ENCODE results near the gene PTPRD. TPM values are rescaled to one million over a fixed set of nuclear protein-coding genes. Genes with fewer than 3 reads are reported as not detected.

The PTPRD gene
- polyA plus RNA-seq, 1 donor = 145 TPM

DNA sequence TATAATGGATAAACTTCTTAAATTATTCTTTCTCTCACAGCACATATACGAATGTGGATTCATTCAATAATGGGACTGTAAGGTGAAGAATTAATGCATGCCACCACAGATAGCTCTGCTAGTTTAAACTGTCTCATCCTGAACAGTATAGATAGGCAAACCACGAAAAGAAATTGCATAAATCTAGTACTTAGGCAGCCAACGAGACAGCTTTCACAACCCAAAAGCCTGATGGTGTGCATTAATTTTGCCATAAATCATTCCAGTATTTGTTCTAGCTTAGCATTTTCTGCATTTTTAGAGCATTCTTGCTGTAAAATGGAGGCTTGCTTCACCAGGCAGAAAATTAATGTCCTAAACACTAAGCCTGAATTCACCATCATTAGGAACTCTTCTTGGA is 1979.0 kb downstream of the PTPRD start:
- DNase-seq = no peak

DNA sequence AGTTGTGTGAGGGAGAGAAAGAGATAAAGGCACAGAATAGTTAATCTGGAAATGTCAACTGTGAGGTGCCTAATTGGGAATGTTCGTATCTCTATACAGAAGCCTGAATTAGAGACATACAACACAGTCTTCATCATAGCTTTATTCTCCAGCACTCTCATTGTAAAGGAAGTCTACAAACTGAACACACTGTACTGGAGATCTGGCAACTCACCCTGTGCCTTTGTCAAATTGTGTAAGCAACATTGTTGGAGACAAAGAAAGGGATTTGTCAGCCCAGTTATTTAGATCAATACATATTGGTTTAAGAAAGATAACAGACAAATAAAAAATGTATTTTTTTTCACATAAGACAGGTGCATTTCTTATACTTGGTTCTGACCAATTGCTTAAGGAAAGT is 1980.3 kb downstream of the PTPRD start:
- DNase-seq = no peak

DNA sequence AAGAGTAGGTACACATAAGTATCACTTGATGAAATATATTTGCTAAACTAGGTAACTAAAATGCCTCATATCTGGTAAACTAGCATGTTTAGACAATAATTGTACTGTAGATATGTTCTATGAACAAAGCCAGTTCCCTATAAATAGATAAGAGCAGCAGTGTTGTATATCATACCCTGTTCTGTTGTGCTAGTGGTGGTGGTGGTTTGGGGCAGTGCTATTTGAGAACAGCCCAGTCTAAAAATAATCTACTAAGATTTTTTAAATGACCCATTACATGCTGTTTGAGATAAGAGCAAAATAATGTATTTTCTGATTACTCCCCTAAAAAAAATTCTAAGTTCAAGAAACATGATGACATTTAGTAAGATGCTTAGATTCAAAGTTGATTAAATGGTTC is 1984.0 kb downstream of the PTPRD start:
- no peak for DNase-seq

DNA sequence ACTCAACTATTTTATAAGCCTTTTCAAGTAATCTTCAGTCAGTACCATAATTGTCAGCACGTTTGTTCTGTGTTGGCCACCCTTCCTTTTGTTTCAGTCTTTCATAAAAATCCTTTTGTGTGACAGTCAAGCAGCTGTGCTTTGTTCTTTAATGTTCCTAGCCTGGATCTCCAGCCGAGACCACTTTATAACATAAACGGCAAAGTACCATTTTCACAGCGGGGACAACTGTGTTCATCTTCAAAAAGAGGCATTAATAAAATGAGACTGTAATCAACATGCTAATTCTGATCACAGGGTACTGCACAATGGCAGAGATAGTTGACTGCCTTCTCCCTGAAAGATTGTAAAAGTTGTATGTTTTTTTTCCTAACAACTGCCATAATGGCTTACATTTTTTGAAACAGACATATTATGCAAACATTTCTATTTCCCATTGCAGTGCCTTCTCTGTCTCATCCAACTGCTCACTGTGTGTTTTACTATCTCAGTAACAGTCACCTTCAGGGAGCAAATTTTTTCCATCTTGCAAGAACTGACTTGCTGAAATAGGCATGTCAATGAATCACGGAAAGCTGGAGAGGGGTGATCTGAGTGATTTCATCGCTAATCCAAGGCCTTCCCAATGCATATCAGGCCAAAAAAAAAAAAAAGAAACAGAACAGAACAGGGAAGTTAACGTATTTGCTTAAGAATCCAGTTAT is 1984.7 kb downstream of the PTPRD start:
- DNase-seq = no peak

DNA sequence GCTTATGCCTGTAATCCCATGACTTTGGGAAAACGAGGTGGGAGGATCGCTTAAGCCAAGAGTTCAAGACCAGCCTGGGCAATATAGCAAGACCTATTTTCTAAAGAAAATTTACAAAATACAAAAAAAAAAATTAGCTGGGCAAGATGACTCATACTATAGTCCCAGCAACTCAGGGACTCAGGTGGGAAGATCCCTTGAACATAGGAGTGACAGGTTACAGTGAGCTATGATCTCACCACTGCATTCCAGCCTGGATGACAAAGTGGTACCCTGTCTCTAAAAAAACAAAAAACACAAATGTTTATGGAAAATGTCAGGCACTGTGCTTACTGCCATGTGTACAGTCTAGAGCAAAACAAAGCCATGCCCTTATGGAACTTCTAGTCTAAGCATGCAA is 1989.9 kb downstream of the PTPRD start:
- DNase-seq = no peak

DNA sequence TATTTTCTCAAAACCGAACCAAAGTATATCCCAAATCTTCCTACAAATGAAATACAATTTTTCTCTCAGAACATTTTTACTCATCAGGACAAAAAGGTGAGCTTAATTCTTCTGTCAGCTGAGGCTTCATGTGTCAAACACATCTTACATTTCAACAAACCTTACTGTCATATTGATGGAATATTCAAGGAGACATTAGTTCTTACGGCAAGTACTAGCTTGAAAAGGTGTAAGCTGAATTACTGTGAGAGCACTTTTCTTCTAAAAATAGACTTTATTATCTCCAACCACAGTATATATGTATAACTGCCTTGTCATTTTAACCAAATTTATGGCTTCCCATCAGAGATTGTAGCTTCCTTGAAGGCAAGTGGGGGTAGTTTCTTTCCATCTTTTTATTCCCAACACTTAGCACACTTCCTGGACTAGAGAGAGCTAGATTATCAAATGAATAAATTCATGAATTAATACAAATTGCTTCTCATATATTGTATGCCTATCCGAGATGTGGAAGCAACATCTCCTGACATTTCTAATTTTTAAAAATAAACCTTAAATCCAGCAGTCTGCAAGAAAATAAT is 1990.5 kb downstream of the PTPRD start:
- DNase-seq = no peak

DNA sequence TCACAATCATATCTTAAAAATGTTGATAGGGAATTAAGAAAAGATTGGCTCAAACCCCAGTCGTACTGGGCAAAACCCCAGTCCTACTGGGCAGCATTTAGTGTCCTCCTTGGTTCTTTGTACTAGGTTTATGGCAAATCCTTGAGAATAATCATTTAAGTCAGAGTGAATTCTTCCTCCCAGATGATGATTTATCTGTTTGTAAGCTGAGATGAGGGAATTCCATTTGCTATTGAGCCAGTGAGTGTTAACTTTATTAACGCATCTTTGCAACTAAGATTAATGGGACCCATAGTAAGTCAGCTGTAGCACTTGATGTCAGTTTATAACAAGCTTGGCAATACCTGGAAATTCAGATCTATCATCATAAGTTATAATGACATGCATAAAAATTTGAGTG is 1991.4 kb downstream of the PTPRD start:
- peak; percentile 24 for DNase-seq

DNA sequence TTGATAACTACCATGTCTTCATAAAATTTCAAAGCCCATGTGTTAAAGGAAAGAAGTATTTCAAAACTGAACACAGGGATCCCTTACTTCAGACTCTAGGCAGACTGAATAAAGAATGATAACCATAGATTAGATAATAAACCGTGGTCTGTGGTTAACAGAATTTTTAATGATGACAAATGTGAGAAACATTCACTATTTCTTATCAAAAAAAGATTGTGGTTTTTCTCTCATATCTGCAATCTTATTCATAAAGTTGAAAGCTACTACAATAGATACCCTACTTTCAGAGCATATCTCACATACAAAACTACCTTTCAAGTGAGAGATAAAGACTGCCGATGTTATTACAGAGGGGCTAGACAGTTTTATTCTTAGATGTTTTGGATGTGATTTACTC is 1996.4 kb downstream of the PTPRD start:
- no peak for DNase-seq

DNA sequence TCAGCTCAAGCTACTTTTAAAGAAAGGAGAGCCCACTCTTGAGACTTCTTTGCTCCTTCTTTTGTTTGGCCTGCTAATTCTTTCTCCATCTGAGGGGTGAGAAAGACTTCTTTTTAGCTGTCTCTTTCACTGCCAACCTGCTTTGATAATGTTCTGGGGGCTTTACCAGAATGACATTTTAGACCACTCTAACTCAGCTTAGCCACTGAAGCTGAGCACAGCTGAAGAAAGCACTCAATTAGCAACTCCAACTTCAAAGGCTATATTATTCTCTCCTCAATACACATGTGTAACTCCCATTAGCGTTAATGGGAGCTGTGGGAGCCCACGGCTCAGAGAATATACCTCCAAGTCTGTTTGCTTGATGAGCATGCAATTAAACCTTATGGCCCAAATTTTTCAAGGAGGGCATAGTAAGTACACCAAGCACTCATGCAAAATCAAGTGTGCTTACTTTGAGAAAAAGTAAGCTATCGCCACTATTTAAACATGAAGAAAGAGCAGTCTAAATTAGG is 1997.8 kb downstream of the PTPRD start:
- no peak for DNase-seq

DNA sequence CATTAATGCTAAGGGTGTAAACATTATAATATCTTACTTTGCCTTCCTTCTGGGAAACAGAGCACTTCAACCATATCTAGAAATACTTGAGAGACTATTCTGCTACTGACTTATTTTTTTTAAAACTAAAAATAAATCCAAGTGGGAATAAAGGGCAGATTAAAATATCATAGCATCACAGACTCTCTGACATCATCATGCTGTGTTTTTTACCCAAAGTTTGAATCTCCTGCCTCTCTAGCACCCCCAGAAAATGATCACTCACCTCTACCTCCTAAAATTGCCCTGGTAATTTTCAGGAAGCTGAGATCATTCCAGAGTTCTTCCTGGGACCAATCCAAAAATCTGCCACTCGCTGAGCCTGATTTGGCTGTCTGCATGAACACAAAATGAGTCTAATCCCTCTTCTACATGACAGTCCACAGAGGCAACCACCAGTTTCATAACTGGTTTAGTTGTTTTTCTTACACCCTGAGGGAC is 1999.4 kb downstream of the PTPRD start:
- DNase-seq = no peak

DNA sequence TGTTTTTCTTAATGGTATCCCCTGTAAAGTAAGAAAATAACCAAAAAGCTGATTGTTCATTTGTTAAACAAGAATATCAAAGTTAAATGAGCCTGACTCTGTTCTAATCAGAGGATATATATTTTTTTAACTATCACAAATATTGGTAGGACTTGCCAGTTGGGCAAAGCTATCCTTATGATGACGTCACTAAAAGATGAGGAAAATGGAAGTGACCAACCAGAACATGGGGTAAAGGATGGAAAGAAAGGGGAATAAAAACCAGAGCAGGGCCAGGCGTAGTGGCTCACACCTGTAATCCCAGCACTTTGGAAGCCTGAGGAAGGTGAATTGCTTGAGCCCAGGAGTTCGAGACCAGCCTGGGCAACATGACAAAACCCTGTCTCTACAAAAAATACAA is 2001.6 kb downstream of the PTPRD start:
- DNase-seq = no peak

DNA sequence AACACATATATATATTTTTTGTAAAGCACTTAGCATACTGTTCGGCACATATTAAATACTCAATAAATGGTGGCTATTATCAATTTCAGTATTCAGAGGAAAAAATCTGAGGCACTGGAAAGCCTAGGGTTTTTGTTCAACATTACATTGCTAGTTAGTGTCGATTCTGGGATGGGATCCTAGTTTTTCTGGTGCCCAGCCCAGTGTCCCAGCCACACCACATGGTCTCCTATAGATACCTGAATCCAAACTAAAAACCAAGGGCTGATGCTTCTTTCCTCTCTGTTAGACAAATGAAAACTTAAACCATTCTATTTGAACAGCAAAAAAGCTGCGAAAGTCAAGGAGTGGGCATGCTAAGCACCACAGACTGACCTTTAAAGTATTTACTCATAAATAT is 2002.5 kb downstream of the PTPRD start:
- DNase-seq = no peak

DNA sequence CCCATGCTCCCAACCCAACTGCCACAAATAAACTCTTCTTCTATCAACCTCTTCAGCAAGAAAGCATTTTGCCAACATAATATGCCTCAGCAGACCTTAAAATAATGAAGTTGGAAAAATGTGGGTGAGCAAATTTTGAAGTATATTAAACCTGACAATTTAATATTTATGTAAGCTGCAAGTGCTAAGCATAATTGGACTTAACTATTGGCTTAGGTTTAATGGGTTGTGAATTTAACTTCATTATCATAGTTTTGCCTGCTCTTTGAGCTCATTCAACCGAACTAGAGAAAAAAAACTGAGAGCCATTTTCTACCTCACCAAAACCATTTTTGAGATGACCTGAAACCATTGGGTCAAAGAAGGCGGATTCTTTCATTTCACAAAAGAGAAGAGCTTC is 2007.7 kb downstream of the PTPRD start:
- no peak for DNase-seq

DNA sequence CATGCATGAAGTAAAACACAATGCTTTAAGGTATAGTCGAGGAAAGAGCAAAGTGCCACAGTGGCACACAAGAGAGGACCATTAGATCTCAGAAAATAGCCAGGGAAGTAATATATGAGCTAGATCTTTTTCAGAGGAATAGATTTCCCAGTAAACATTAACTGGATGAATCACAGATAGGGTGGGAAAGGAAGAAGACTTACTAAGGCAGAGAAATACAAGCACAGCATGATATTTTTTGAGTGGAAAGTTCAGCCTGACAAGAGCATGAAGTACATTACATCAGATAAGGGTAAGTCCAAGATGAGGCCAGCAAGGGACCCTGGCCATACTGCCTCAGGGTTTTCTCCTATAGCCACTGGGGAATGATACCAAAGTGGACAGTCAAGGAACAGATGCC is 2008.6 kb downstream of the PTPRD start:
- DNase-seq = no peak

DNA sequence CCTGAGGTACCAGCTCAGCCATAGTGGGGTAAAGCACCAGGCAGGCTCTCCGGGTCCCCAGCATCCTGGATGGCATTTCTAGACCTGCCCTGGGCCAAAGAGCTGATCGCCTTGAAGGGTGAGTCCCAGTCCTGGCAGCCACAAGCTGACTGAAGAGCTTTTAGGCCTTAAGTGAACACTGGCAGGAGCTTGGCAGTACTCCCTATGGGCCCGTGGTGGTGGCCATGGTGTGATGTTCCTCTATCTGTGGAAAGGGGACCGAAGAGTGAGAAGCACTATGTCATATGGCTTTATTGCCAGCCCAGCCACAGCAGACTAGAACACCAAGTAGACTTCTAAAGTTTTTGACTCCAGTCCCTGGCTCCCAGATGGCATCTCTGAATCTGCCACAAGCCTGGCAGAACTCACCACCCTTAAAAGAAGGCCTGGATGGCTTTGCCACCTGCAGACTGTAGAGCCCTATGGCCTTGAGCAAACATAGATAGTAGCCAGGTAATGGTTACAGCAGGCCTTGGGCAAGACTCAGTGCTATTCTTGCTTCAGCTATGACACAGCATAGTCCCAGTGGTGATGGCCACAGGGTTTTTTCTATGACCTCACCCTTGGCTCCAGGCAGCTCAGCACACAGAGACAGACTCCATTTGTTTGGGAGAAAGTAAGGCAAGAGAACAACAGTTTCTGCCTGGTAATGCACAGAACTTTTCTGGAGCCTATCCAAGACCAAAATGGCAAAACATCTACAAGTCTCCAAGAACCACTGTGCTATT is 2011.7 kb downstream of the PTPRD start:
- no peak for DNase-seq

DNA sequence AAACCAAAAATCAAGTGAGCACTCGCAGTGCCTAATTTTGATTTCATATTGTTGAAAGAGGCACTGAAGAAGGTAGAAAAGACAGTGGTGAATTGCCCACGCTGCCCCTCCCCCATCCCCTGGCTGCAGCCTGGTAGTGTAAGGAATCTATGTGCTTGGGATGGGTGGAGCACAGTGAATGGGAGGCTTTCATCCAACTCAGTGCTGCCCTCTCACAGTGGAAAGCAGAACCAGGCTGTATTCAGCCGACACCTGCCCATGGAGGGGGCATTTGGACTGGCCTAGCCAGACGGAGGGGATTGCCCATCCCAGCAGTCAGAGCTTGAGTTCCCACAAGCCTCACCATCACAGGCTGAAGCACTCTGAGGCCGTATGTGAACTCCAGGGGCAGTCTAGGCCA is 2012.9 kb downstream of the PTPRD start:
- DNase-seq = no peak

DNA sequence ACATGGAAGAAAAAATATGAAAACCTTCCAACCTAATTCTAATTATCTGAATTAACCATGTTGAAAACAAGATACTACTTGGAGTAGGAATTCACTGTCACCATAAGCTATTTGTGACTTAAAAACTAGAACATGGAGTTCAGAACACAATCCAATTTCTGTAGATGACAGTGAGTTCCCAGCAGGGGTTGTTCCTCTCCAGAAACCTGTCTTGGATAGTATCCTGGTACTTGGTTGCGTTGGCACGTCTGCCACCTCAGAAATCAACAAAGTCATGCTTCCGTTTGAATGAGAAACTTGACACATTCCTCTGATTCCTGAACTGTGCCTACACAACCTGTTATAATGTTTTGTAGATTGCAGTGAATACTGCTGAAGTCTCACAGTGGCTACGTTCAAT is 2023.3 kb downstream of the PTPRD start:
- DNase-seq = no peak

DNA sequence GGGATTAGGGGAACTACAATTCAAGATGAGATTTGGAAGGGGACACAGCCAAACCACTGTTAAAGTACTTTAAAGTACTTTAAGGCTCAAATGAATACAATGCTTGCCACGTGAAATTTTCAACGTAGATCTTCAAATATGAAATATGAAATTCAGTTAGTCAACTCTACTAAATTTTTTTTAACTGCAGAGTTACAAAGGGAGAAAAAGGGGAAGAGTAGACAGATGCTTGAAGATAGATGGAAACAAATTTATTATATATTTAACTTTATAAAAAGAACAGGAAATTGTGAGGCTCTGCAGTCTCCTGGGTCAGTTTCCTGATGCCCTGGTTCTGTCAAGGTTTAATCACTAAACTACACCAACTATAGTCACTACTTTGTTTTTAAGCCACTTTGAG is 2027.8 kb downstream of the PTPRD start:
- no peak for DNase-seq

DNA sequence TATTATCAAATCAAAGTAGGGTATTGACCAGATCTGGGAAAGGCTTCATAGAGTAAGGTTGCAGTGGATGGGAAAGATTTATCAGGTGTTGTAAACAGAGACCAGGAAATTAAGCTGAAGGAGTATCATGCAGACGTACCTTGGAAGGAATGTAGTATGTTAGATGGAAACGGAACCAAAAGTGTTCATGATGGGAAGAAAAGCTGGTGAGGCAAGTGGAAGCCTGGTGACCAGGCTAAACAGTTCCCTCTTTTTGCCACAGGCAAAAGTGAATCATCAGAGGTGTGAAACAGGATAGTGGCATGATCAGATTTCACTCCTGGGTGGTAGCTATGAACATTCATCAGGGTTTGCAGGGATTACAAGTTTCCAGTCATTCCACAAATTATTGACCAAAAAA is 2033.1 kb downstream of the PTPRD start:
- DNase-seq = no peak

DNA sequence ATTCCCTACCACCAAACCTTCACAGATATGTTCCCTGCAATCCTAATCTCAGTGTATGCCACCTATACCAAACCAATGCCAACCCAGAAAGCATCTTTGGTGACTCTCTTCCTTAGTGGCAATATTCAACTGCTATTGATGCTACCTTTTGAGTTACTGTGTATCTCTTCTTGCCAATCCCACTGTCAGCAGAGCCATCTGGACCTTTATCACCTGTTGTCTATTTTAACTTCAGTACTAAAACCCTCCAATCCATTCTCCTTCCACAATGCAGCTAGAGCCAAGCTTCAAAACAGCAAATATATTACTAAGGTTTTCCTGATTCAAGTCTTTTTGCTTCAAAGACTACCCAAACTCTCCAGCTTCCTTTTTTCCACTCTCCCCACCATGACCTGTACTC is 2036.1 kb downstream of the PTPRD start:
- no peak for DNase-seq

DNA sequence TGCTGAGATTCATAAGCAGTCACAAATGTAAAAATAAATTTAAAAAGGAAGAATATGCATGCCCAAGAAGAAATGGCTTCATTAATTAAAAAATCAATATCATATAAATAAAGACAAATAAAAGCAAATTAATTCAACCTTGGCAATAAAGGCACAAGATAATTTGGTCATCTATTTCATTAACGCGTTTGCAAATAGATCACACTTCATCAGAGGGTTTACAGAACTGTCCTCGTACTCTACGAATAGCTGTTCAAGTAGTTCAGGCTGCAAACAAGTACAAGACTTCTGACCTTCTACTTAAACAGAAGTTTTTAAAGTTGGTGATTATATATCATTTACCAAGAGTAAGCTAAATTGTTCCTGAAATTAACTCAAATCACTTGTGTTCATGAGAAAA is 2038.0 kb downstream of the PTPRD start:
- DNase-seq = no peak

DNA sequence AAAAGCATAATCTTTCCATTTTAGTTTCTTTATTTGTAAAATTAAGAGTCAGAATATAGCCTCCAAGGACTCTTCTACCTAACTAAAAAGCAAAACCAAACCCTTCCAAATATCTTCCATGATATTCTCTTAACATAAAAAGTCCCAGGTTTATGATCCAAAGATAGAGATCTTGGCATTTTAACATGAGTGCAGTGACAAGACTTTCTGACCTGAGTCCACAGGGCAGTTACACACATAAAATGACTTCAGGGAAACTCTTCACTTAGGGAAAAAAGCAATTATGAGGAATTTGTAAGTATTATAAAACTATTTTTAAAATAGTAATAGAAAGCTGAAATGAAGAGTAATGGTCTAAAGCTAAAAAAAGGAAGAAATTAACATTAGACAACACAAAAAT is 2040.6 kb downstream of the PTPRD start:
- DNase-seq = no peak

DNA sequence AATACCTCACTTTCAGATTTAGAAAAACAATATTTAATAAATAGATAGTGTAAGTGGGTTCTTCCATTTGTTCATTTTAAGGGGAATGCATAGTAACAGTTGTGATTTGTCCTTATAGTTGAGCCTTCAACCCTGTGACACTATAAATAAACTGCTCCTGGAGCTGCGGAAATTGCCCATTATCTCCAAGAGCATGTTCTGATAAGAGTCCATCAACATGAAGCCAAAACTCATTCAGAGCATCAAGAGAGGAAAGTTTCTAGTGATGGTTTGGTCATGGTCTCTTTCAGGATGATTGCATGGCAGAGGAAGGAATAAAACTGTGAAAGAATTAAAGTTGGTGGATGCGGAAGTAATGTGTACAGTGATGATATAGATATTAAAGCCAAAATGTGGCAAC is 2041.2 kb downstream of the PTPRD start:
- no peak for DNase-seq

All from left kidney (tissue), 2 donors.